GM19324 (cell line): ENCODE measurements around the gene PTPRN2.

Source experiments
- ATAC-seq: cut with Tn5 transposase; IDR thresholded peaks from one replicate; pipeline ENCODE4 v1.9.1; 2021; ENCODE audit warnings: mild to moderate bottlenecking, moderate library complexity; ENCODE audit not compliant: unreplicated experiment, low FRiP score

PTPRN2 gene

GRCh38 chr7:158558816-158559215, 28.8 kb downstream of the PTPRN2 start:
- ATAC-seq: no peak

- no peak for ATAC-seq
These were observed 30.2 kb downstream of the PTPRN2 start for GRCh38 chr7:158557441-158557755.

- no peak for ATAC-seq
These were observed 30.7 kb downstream of the PTPRN2 start for GRCh38 chr7:158556721-158557440.

GRCh38 chr7:158555034-158555520, 32.5 kb downstream of the PTPRN2 start:
- no peak for ATAC-seq

GRCh38 chr7:158550886-158551452, 36.7 kb downstream of the PTPRN2 start:
- ATAC-seq: no peak

GRCh38 chr7:158550394-158550700, 37.3 kb downstream of the PTPRN2 start:
- no peak for ATAC-seq

GRCh38 chr7:158549616-158550393, 37.8 kb downstream of the PTPRN2 start:
- ATAC-seq: no peak

- ATAC-seq: no peak
These were observed 38.4 kb downstream of the PTPRN2 start for GRCh38 chr7:158549176-158549615.

- ATAC-seq: no peak
These were observed 38.9 kb downstream of the PTPRN2 start for GRCh38 chr7:158548726-158549125.

- ATAC-seq: no peak
These were observed 39.8 kb downstream of the PTPRN2 start for GRCh38 chr7:158547817-158548216.

- ATAC-seq: no peak
These were observed 41.0 kb downstream of the PTPRN2 start for GRCh38 chr7:158546626-158547025.

- ATAC-seq: no peak
These were observed 41.4 kb downstream of the PTPRN2 start for GRCh38 chr7:158546214-158546613.

GRCh38 chr7:158544708-158545107, 42.9 kb downstream of the PTPRN2 start:
- ATAC-seq: no peak

- no peak for ATAC-seq
These were observed 43.8 kb downstream of the PTPRN2 start for GRCh38 chr7:158543840-158544239.

GRCh38 chr7:158542651-158543566, 44.7 kb downstream of the PTPRN2 start:
- ATAC-seq: no peak

- no peak for ATAC-seq
These were observed 46.1 kb downstream of the PTPRN2 start for GRCh38 chr7:158541346-158542010.

- no peak for ATAC-seq
These were observed 47.9 kb downstream of the PTPRN2 start for GRCh38 chr7:158539711-158540146.

GRCh38 chr7:158538156-158538946, 49.3 kb downstream of the PTPRN2 start:
- no peak for ATAC-seq

GRCh38 chr7:158537516-158537882, 50.1 kb downstream of the PTPRN2 start:
- no peak for ATAC-seq
